HepG2 (cell line): ENCODE data around the gene RPL4. TPM values are rescaled to one million over a fixed set of nuclear protein-coding genes. Genes with fewer than 3 reads are reported as not detected.

ENCODE experiments used
- CCAR2 ChIP-seq: fragments of 200-400 bp; formaldehyde crosslinking; optimal IDR thresholded peaks from 2 replicates; pipeline ENCODE3; 2018; ENCODE audit warnings: low read depth, mild to moderate bottlenecking, low read length, moderate library complexity
- GATAD2A ChIP-seq: IDR thresholded peaks from 2 replicates; pipeline ENCODE4 v1.6.1; 2016
- HNF4A ChIP-seq: sonication (generic); formaldehyde crosslinking; IDR thresholded peaks from 2 replicates; pipeline ENCODE4 v1.4.0; 2020; ENCODE audit warnings: missing genetic modification reagents
- HNRNPK ChIP-seq: fragments of 200-400 bp; formaldehyde crosslinking; IDR thresholded peaks from 2 replicates; pipeline ENCODE4 v1.6.1; 2018; ENCODE audit warnings: low read length, low read depth, moderate library complexity, mild to moderate bottlenecking; ENCODE audit not compliant: poor library complexity, severe bottlenecking
- KDM6A ChIP-seq: IDR thresholded peaks from 2 replicates; pipeline ENCODE4 v1.6.1; 2016; ENCODE audit warnings: low read depth
- KMT2B ChIP-seq: IDR thresholded peaks from 2 replicates; pipeline ENCODE4 v1.6.1; 2016; ENCODE audit warnings: missing genetic modification reagents, missing compliant biosample characterization
- NCOR1 ChIP-seq: fragments of 200-600 bp; sonication (generic); IDR thresholded peaks from 2 replicates; pipeline ENCODE4 v1.7.0; 2017; ENCODE audit warnings: antibody characterized with exemption, low read length, borderline replicate concordance
- NFIC ChIP-seq: IDR thresholded peaks from 2 replicates; pipeline ENCODE4 v1.6.1; 2012; ENCODE audit warnings: mild to moderate bottlenecking, low read length, inconsistent platforms
- NONO ChIP-seq, 2 experiments: fragments of 450-650 bp in 1 of 2; sonication (generic) in 1 of 2; formaldehyde crosslinking in 1 of 2; IDR thresholded peaks in 1 of 2; conservative IDR thresholded peaks in 1 of 2; 2 replicates each; pipeline versions ENCODE4 v1.6.1 to v1.8.0; 2017 to 2022; ENCODE audit warnings: mild to moderate bottlenecking in 1 of 2, missing genetic modification reagents in 1 of 2, moderate library complexity in 1 of 2
- PHF21A ChIP-seq: sonication (generic); formaldehyde crosslinking; IDR thresholded peaks from 2 replicates; pipeline ENCODE4 v1.5.0; 2020; ENCODE audit warnings: mild to moderate bottlenecking, missing genetic modification reagents
- RXRB ChIP-seq: IDR thresholded peaks from 2 replicates; pipeline ENCODE4 v1.6.1; 2016; ENCODE audit warnings: borderline replicate concordance, missing genetic modification reagents, missing compliant biosample characterization
- SAP130 ChIP-seq: IDR thresholded peaks from 2 replicates; pipeline ENCODE4 v1.6.1; 2016; ENCODE audit warnings: low read depth
- SYNCRIP ChIP-seq: fragments of 200-400 bp; formaldehyde crosslinking; IDR thresholded peaks from 2 replicates; pipeline ENCODE4 v1.6.1; 2018; ENCODE audit warnings: mild to moderate bottlenecking, low read depth, low read length; ENCODE audit not compliant: insufficient read depth
- TFDP2 ChIP-seq: sonication (generic); formaldehyde crosslinking; IDR thresholded peaks from 2 replicates; pipeline ENCODE4 v1.4.0; 2020; ENCODE audit warnings: missing genetic modification reagents
- THAP11 ChIP-seq: IDR thresholded peaks from 2 replicates; pipeline ENCODE4 v1.6.1; 2016; ENCODE audit warnings: missing biosample characterization, missing genetic modification reagents
- ZBED4 ChIP-seq: sonication (generic); formaldehyde crosslinking; IDR thresholded peaks from 2 replicates; pipeline ENCODE4 v1.4.0; 2020; ENCODE audit warnings: missing genetic modification reagents, borderline replicate concordance
- ZKSCAN8 ChIP-seq: IDR thresholded peaks from 2 replicates; pipeline ENCODE4 v1.6.1; 2016; ENCODE audit warnings: borderline replicate concordance, missing genetic modification reagents, missing compliant biosample characterization
- ZNF160 ChIP-seq: sonication (generic); formaldehyde crosslinking; IDR thresholded peaks from 2 replicates; pipeline ENCODE4 v1.8.0; 2022; ENCODE audit warnings: mild to moderate bottlenecking, inconsistent platforms, missing genetic modification reagents
- ZNF230 ChIP-seq: sonication (generic); formaldehyde crosslinking; IDR thresholded peaks from 2 replicates; pipeline ENCODE4 v1.4.0; 2020; ENCODE audit warnings: mild to moderate bottlenecking, missing genetic modification reagents
- ZNF264 ChIP-seq: sonication (generic); formaldehyde crosslinking; IDR thresholded peaks from 2 replicates; pipeline ENCODE4 v1.4.0; 2020; ENCODE audit warnings: missing genetic modification reagents
- ZNF784 ChIP-seq: sonication (generic); formaldehyde crosslinking; IDR thresholded peaks from 2 replicates; pipeline ENCODE4 v1.5.1; 2020; ENCODE audit warnings: missing genetic modification reagents, mild to moderate bottlenecking, borderline replicate concordance
- polyA plus RNA-seq, 8 experiments: library from polyadenylated mRNA; depleted of rRNA in 3 of 8; stranded (reverse) in 7 of 8; unstranded in 1 of 8; fragments of >200 nt; fragmentation: Illumina TruSeq in 4 of 8; extraction: Trizol in 4 of 8; gene quantifications; 2 replicates each; pipeline versions ENCODE4 v1.2.1 to v1.2.3, GENCODE V29; 2011 to 2016; ENCODE audit warnings: low read depth in 4 of 8, missing spikeins in 1 of 8, mixed read lengths in 1 of 8; ENCODE audit not compliant: insufficient read depth in 1 of 8
- total RNA-seq, 5 experiments: library from RNA; depleted of rRNA; stranded (reverse); fragments of >200 nt; fragmentation: Illumina TruSeq; extraction: Trizol; gene quantifications; 2 replicates each; pipeline ENCODE4 v1.2.3, GENCODE V29; 2016; ENCODE audit warnings: low read depth in 1 of 5
- TF ChIP-seq, protein P1 (sequence below): sonication (generic); formaldehyde crosslinking; IDR thresholded peaks from 2 replicates; pipeline ENCODE4 v1.4.0; 2020; ENCODE audit warnings: mild to moderate bottlenecking, missing genetic modification reagents

Gene RPL4
- total and polyA plus RNA-seq, 2 of the 13 experiments (the other 11 are each of a cell fraction or from before 2014, with no cell fraction given), result 3,630 to 3,960 TPM

DNA sequence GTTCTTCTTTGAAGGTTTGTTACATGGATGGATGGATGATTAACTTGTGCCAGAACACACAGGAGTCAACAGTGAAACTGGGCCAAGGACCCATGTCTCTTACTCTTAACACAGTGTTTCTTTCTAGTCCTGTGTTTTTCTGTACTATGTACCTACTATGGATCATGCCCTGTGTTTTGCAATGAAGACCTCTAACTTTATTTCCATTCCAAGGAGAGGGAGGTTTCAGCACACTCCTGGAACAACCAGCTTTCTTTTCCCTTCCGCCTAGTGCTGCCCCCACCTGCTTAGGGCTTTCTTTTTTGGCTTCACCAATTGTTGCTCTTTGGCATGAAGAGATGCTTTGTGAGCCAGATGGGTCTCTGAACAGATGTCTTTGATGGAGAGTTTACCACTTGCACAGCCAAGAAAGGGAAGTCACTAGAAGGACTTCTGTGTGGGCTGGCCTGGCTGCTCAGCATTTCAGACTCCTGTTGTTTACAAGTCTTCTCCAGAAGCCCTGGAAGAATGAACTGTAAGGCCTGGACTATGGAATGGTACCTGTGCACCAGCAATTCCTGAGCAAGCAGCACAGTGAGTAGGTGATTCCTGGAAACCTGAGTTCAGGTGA lies 51.6 kb downstream of the RPL4 start (continued):
- no peak for TF ChIP-seq ZNF784 (CRISPR knock-in tag)
- peak; percentile 73; the same call in 1 of the 2 replicates for TF ChIP-seq RXRB (CRISPR knock-in tag)
- peak; percentile 73 for TF ChIP-seq GATAD2A
- no peak for TF ChIP-seq ZNF230 (CRISPR knock-in tag)
- TF ChIP-seq SAP130 (CRISPR knock-in tag), result peak; percentile 68
- peak; percentile 76; the same call in 1 of the 2 replicates for TF ChIP-seq ZBED4 (CRISPR knock-in tag)
- TF ChIP-seq ZNF160 (CRISPR knock-in tag), result no peak
- no peak for TF ChIP-seq NONO (IDR thresholded peaks at IDR 0.05)
- no peak for TF ChIP-seq NONO (CRISPR knock-in tag; conservative IDR thresholded peaks at IDR 0.05)
- TF ChIP-seq ZNF264 (CRISPR knock-in tag), result peak; percentile 76; the same call in 1 of the 2 replicates
- TF ChIP-seq NCOR1, result 0 out of 2 replicates have a peak, but pooled peaks have one; percentile 12
- TF ChIP-seq KDM6A (CRISPR knock-in tag), result 0 out of 2 replicates have a peak, but pooled peaks have one; percentile 25
- TF ChIP-seq, protein P1, sequence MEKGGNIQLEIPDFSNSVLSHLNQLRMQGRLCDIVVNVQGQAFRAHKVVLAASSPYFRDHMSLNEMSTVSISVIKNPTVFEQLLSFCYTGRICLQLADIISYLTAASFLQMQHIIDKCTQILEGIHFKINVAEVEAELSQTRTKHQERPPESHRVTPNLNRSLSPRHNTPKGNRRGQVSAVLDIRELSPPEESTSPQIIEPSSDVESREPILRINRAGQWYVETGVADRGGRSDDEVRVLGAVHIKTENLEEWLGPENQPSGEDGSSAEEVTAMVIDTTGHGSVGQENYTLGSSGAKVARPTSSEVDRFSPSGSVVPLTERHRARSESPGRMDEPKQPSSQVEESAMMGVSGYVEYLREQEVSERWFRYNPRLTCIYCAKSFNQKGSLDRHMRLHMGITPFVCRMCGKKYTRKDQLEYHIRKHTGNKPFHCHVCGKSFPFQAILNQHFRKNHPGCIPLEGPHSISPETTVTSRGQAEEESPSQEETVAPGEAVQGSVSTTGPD (CRISPR knock-in tag), result peak; percentile 55; the same call in 1 of the 2 replicates
- no peak for TF ChIP-seq SYNCRIP
- peak; percentile 53; the same call in 1 of the 2 replicates for TF ChIP-seq PHF21A
- peak; percentile 48; the same call in 1 of the 2 replicates for TF ChIP-seq NFIC
- TF ChIP-seq TFDP2 (CRISPR knock-in tag), result no peak
- TF ChIP-seq CCAR2, result no peak
- TF ChIP-seq THAP11 (CRISPR knock-in tag), result peak; percentile 42; the same call in 1 of the 2 replicates
- peak; percentile 39; the same call in 1 of the 2 replicates for TF ChIP-seq ZKSCAN8
- TF ChIP-seq HNRNPK, result no peak
- no peak for TF ChIP-seq KMT2B (CRISPR knock-in tag)
- TF ChIP-seq HNF4A (CRISPR knock-in tag), result peak; percentile 83
